Stimulated activated memory B cell treated with anti-CD40 and anti-IgM and Interleukin-4, amounts not matched to agents 10 μg/mL and 1 μg/mL and 100 μg/mL, for 72 hours (primary cell): Measurements from ENCODE around the gene CDKN2B-AS1.

ENCODE experiments used
- ATAC-seq: fragments of 150-1000 bp; cut with Tn5 transposase; 2 replicates; pipeline ENCODE4 v1.10.0; 2021
- H3K27ac Mint-ChIP-seq: one replicate; pipeline ENCODE4 v1.8.0; 2022; ENCODE audit warnings: mild to moderate bottlenecking, mixed read lengths
- H3K27me3 Mint-ChIP-seq: one replicate; pipeline ENCODE4 v1.8.0; 2022; ENCODE audit warnings: mixed read lengths
- H3K36me3 Mint-ChIP-seq: one replicate; pipeline ENCODE4 v1.8.0; 2022; ENCODE audit warnings: mixed read lengths
- H3K4me1 Mint-ChIP-seq: one replicate; pipeline ENCODE4 v1.8.0; 2022; ENCODE audit warnings: mixed read lengths
- H3K4me3 Mint-ChIP-seq: one replicate; pipeline ENCODE4 v1.8.0; 2022; ENCODE audit warnings: mild to moderate bottlenecking, moderate library complexity, mixed read lengths
- H3K9me3 Mint-ChIP-seq: one replicate; pipeline ENCODE4 v1.8.0; 2022; ENCODE audit warnings: mixed read lengths

Gene CDKN2B-AS1

DNA sequence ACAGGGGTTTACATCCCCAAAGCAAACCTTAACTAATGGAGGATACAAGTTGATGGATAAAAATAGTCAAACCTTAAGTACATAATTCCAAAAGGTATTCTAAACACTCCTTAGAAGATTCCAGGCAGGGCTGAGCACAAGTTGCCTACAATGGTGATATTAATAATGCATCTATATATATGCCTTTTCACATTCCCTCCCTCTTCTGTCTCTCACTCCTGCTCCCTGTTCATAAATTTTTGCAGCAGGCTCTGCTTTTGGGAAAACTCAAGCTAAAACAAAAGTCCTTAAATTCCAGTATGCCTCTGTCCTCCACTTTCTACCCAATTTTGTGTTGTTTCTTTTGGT lies 153.9 kb downstream of the CDKN2B-AS1 start:
- no peak for ATAC-seq
- no peaks in the 10 kb centered on the region for H3K9me3 Mint-ChIP-seq
- no peak overlapping the region for H3K4me3 Mint-ChIP-seq
- peaks cover 6% of the 10 kb centered on the region for H3K4me1 Mint-ChIP-seq
- no peaks in the 10 kb centered on the region for H3K36me3 Mint-ChIP-seq
- H3K27ac Mint-ChIP-seq = no peak overlapping the region
- peaks cover 13% of the 10 kb centered on the region for H3K27me3 Mint-ChIP-seq

- peaks cover 13% of the 10 kb centered on the region for H3K27me3 Mint-ChIP-seq
- H3K36me3 Mint-ChIP-seq = no peaks in the 10 kb centered on the region
- H3K4me3 Mint-ChIP-seq = no peak overlapping the region
- H3K9me3 Mint-ChIP-seq = no peaks in the 10 kb centered on the region
- no peak overlapping the region for H3K27ac Mint-ChIP-seq
- ATAC-seq = no peak
- peaks cover 6% of the 10 kb centered on the region for H3K4me1 Mint-ChIP-seq
Observed at GRCh38 chr9:22148876-22149637, 154.5 kb downstream of the CDKN2B-AS1 start.

- Mint-ChIP-seq H3K4me1 (peaks cover 15% of the 10 kb centered on the region), H3K27me3 (peaks cover 13% of the 10 kb centered on the region)
- peak; percentile 68 for ATAC-seq
Observed at GRCh38 chr9:22154064-22154463, 159.5 kb downstream of the CDKN2B-AS1 start.

DNA sequence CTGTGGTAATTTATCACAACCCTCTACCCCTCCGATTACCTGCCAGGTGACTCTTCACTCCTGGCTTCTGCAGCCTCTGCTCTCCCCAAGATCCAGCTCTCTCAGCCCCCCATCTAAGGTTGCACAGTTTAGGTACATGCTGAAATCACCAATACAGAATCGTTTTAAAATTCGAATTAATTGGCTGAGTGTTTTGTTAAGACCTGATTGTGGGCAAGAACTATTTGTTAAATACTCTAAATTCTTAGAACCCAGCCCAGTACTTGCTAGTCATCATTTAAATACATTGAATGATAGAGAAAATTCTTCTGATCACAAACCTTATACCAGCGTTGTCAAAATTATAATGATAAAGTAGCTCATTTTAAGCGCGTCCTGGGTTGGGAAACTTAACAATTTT lies 162.0 kb downstream of the CDKN2B-AS1 start:
- no peaks in the 10 kb centered on the region for H3K36me3 Mint-ChIP-seq
- ATAC-seq = no peak
- H3K27ac Mint-ChIP-seq = peak overlapping the region; percentile 2
- no peaks in the 10 kb centered on the region for H3K9me3 Mint-ChIP-seq
- no peaks in the 10 kb centered on the region for H3K27me3 Mint-ChIP-seq
- H3K4me1 Mint-ChIP-seq = peaks cover 18% of the 10 kb centered on the region
- H3K4me3 Mint-ChIP-seq = no peak overlapping the region

More at GRCh38 chr9:22154064-22154463, 159.5 kb downstream of the CDKN2B-AS1 start:
- no peak overlapping the region for H3K27ac Mint-ChIP-seq
- H3K36me3 Mint-ChIP-seq = no peaks in the 10 kb centered on the region
- H3K4me3 Mint-ChIP-seq = no peak overlapping the region
- H3K9me3 Mint-ChIP-seq = no peaks in the 10 kb centered on the region

DNA sequence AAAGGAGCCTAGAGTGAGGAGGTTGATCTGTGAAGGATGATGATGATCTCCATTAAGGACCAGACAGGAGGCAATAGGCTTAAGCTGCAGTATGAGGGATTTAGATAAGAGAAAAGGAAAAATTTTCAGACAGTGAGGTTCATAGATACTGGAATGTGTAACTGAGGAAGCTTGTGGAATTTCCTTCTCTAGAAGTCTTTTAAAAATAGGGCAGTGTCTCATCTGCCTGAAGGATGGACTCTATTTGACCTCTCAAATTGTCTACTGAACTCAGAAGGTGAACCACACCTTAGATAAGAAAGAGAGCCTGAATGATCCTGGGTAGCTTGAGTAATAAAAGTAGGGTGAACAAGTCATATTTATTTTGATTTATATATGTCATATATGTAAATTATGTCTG lies 162.7 kb downstream of the CDKN2B-AS1 start:
- Mint-ChIP-seq H3K9me3 (no peaks in the 10 kb centered on the region), H3K36me3 (no peaks in the 10 kb centered on the region), H3K4me1 (peaks cover 18% of the 10 kb centered on the region), H3K27me3 (no peaks in the 10 kb centered on the region), H3K27ac (peak overlapping the region; percentile 2), H3K4me3 (no peak overlapping the region)
- ATAC-seq = no peak

- Mint-ChIP-seq H3K4me1 (peaks cover 18% of the 10 kb centered on the region), H3K27ac (no peak overlapping the region), H3K27me3 (no peaks in the 10 kb centered on the region), H3K4me3 (no peak overlapping the region), H3K9me3 (no peaks in the 10 kb centered on the region), H3K36me3 (no peaks in the 10 kb centered on the region)
- ATAC-seq = no peak
Observed at GRCh38 chr9:22157828-22158227, 163.2 kb downstream of the CDKN2B-AS1 start.

- H3K27ac Mint-ChIP-seq = no peak overlapping the region
- no peaks in the 10 kb centered on the region for H3K27me3 Mint-ChIP-seq
- peaks cover 18% of the 10 kb centered on the region for H3K4me1 Mint-ChIP-seq
- no peak overlapping the region for H3K4me3 Mint-ChIP-seq
- no peaks in the 10 kb centered on the region for H3K36me3 Mint-ChIP-seq
- H3K9me3 Mint-ChIP-seq = no peaks in the 10 kb centered on the region
- no peak for ATAC-seq
Observed at GRCh38 chr9:22158271-22158670, 163.7 kb downstream of the CDKN2B-AS1 start.

- ATAC-seq = no peak
- no peaks in the 10 kb centered on the region for H3K27me3 Mint-ChIP-seq
- H3K4me1 Mint-ChIP-seq = peaks cover 18% of the 10 kb centered on the region
- H3K9me3 Mint-ChIP-seq = no peaks in the 10 kb centered on the region
- H3K36me3 Mint-ChIP-seq = no peaks in the 10 kb centered on the region
- no peak overlapping the region for H3K4me3 Mint-ChIP-seq
- no peak overlapping the region for H3K27ac Mint-ChIP-seq
Observed at GRCh38 chr9:22158927-22159346, 164.3 kb downstream of the CDKN2B-AS1 start.

DNA sequence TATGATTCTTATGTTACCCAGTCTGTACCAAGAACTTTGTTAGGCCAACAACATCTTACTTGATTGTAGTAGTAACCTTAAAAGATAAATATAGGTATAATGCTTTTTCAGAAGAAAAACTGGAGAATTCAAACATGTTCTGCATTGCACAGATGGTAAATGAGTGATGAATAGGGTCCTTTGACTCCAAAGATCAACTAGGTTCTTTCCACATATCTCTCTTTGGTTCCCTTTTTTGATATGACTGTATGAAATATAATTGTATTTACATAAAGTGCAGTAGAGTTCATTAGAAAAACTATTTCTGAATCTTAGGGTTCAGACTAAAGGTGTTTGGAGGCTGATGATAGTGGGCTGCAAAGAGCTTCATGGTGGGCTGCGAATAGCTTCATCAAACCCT lies 165.0 kb downstream of the CDKN2B-AS1 start:
- Mint-ChIP-seq H3K4me1 (peaks cover 19% of the 10 kb centered on the region), H3K9me3 (no peaks in the 10 kb centered on the region), H3K36me3 (no peaks in the 10 kb centered on the region), H3K27ac (peak overlapping the region; percentile 41), H3K4me3 (no peak overlapping the region), H3K27me3 (no peaks in the 10 kb centered on the region)
- peak; percentile 77 for ATAC-seq

DNA sequence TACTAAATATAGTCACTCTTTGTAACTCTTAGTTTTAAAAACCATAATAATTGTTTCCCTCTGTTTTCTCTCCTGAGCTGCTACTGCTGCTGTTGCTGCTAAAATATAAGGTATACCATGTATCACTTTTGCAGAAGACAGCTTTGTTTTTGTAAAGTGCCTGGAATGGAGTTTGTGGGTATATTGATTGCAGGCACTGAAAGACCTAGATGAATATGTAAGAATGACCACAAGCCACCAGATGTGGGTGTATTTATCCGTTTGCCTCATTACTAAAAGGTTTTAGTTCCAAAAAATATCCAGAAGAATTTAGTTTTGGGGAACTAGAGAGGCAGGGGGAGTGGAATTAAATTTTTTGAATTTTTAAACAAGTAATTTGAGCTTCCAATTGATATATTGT lies 165.6 kb downstream of the CDKN2B-AS1 start:
- no peak overlapping the region for H3K4me3 Mint-ChIP-seq
- H3K4me1 Mint-ChIP-seq = peaks cover 26% of the 10 kb centered on the region
- H3K36me3 Mint-ChIP-seq = no peaks in the 10 kb centered on the region
- peak overlapping the region; percentile 41 for H3K27ac Mint-ChIP-seq
- no peaks in the 10 kb centered on the region for H3K27me3 Mint-ChIP-seq
- H3K9me3 Mint-ChIP-seq = no peaks in the 10 kb centered on the region
- ATAC-seq = peak; percentile 48

DNA sequence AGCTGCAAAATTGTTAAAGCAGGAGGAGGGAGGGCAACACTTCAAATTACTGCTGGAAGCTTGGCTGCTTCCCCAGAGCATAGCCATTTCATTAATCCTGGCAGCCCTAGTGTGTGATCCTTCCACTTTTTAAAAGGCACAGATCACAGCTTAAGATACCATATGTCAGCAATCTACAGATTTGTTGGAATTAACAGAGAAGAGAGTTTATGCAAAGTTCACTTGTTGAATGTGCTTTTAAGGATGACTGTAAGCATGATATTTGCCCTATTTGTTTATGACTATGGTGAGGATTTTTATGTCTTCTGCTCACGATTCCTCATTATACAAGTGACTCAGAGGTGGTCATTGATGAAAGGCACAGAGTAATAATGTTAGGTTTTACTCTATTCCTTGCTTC lies 170.6 kb downstream of the CDKN2B-AS1 start:
- H3K4me1 Mint-ChIP-seq = peaks cover 27% of the 10 kb centered on the region
- ATAC-seq = no peak
- H3K4me3 Mint-ChIP-seq = no peak overlapping the region
- H3K36me3 Mint-ChIP-seq = no peaks in the 10 kb centered on the region
- H3K27me3 Mint-ChIP-seq = no peaks in the 10 kb centered on the region
- H3K9me3 Mint-ChIP-seq = no peaks in the 10 kb centered on the region
- H3K27ac Mint-ChIP-seq = no peak overlapping the region

GRCh38 chr9:22169243-22169642 lies 174.7 kb downstream of the CDKN2B-AS1 start:
- Mint-ChIP-seq H3K4me1 (peaks cover 36% of the 10 kb centered on the region), H3K27me3 (no peaks in the 10 kb centered on the region), H3K27ac (peak overlapping the region; percentile 87), H3K9me3 (no peaks in the 10 kb centered on the region), H3K4me3 (no peak overlapping the region), H3K36me3 (no peaks in the 10 kb centered on the region)
- no peak for ATAC-seq

GRCh38 chr9:22169727-22170503 lies 175.3 kb downstream of the CDKN2B-AS1 start:
- Mint-ChIP-seq H3K4me3 (no peak overlapping the region), H3K36me3 (no peaks in the 10 kb centered on the region), H3K9me3 (no peaks in the 10 kb centered on the region), H3K27me3 (no peaks in the 10 kb centered on the region), H3K27ac (peak overlapping the region; percentile 87), H3K4me1 (peaks cover 31% of the 10 kb centered on the region)
- ATAC-seq = no peak
